Neural cell (in vitro differentiated cells): ENCODE results near the gene PLPP1. TPM values are rescaled to one million over a fixed set of nuclear protein-coding genes. Genes with fewer than 3 reads are reported as not detected.

Experiments used
- H2AFZ ChIP-seq: fragments of 200-600, 300-800 bp; sonication (generic), shearing (Covaris generic); 2 replicates; pipeline ENCODE4 v1.6.0; 2014; ENCODE audit warnings: low read depth, mild to moderate bottlenecking, antibody characterized with exemption, low read length, moderate library complexity
- H3F3A ChIP-seq: fragments of 200-600 bp; shearing (Covaris generic); 2 replicates; pipeline ENCODE4 v1.6.1; 2016; ENCODE audit warnings: mild to moderate bottlenecking, moderate library complexity, mixed read lengths, antibody characterized with exemption, low read length; ENCODE audit not compliant: insufficient read depth, poor library complexity, severe bottlenecking
- H3K27ac ChIP-seq: fragments of 200-600, 300-800 bp; sonication (generic), shearing (Covaris generic); 2 replicates; pipeline ENCODE4 v1.5.1; 2014; ENCODE audit warnings: mild to moderate bottlenecking, low read length, moderate library complexity
- H3K27me3 ChIP-seq: fragments of 300-800, 200-600 bp; sonication (generic), shearing (Covaris generic); 2 replicates; pipeline ENCODE4 v1.6.0; 2014; ENCODE audit warnings: mild to moderate bottlenecking, low read depth, low read length, moderate library complexity; ENCODE audit not compliant: insufficient read depth
- H3K36me3 ChIP-seq: fragments of 300-800, 200-600 bp; sonication (generic), shearing (Covaris generic); 2 replicates; pipeline ENCODE4 v1.5.1; 2014; ENCODE audit warnings: mild to moderate bottlenecking, antibody characterized with exemption, low read length, moderate library complexity; ENCODE audit not compliant: insufficient read depth
- H3K4me2 ChIP-seq: fragments of 300-800, 200-600 bp; sonication (generic), shearing (Covaris generic); 2 replicates; pipeline ENCODE4 v1.6.0; 2014; ENCODE audit warnings: mild to moderate bottlenecking, low read length
- H3K4me3 ChIP-seq: fragments of 300-800, 200-600 bp; sonication (generic), shearing (Covaris generic); 2 replicates; pipeline ENCODE4 v1.5.1; 2014; ENCODE audit warnings: mild to moderate bottlenecking, low read length, moderate library complexity
- H3K79me2 ChIP-seq: fragments of 200-600 bp; shearing (Covaris generic); replicated peaks from 2 replicates; pipeline ENCODE4 v1.6.0; 2014; ENCODE audit warnings: mild to moderate bottlenecking, low read length, moderate library complexity; ENCODE audit not compliant: insufficient read depth
- H3K9ac ChIP-seq: fragments of 300-800, 200-600 bp; sonication (generic), shearing (Covaris generic); 2 replicates; pipeline ENCODE4 v1.6.1; 2016; ENCODE audit warnings: mild to moderate bottlenecking, low read length, mixed read lengths
- H3K9me2 ChIP-seq: fragments of 200-600 bp; shearing (Covaris generic); 2 replicates; pipeline ENCODE4 v1.6.1; 2016; ENCODE audit warnings: mild to moderate bottlenecking, low read length, mixed read lengths; ENCODE audit not compliant: insufficient read depth
- H3K9me3 ChIP-seq: fragments of 200-600, 300-800 bp; sonication (generic), shearing (Covaris generic); 2 replicates; pipeline ENCODE4 v1.6.1; 2016; ENCODE audit warnings: mild to moderate bottlenecking, mixed run types, low read length, moderate library complexity, mixed read lengths
- H4K20me1 ChIP-seq: fragments of 200-600 bp; shearing (Covaris generic); 2 replicates; pipeline ENCODE4 v1.6.1; 2016; ENCODE audit warnings: mild to moderate bottlenecking, mixed run types; ENCODE audit not compliant: insufficient read depth
- EP300 ChIP-seq: fragments of 450-650 bp; conservative IDR thresholded peaks from 2 replicates; pipeline ENCODE4 v1.6.1; 2014; ENCODE audit warnings: antibody characterized with exemption, mild to moderate bottlenecking, moderate library complexity; ENCODE audit not compliant: poor library complexity, severe bottlenecking
- EZH2 ChIP-seq: fragments of 200-600, 300-800 bp; shearing (Covaris generic), sonication (generic); IDR thresholded peaks from 2 replicates; pipeline ENCODE4 v1.6.1; 2014; ENCODE audit warnings: antibody characterized with exemption, low read length, borderline replicate concordance, mild to moderate bottlenecking; ENCODE audit not compliant: insufficient read depth, poor library complexity, severe bottlenecking
- MXI1 ChIP-seq: fragments of 450-650 bp; conservative IDR thresholded peaks from 2 replicates; pipeline ENCODE4 v1.6.1; 2014; ENCODE audit warnings: antibody characterized with exemption, mild to moderate bottlenecking; ENCODE audit not compliant: poor library complexity, severe bottlenecking
- POLR2AphosphoS5 ChIP-seq: IDR thresholded peaks from 2 replicates; pipeline ENCODE4 v1.6.1; 2012
- RAD21 ChIP-seq: fragments of 450-650 bp; conservative IDR thresholded peaks from 2 replicates; pipeline ENCODE4 v1.6.1; 2014; ENCODE audit warnings: antibody characterized with exemption, mild to moderate bottlenecking, moderate library complexity
- SMC3 ChIP-seq: fragments of 450-650 bp; conservative IDR thresholded peaks from 2 replicates; pipeline ENCODE4 v1.6.1; 2014; ENCODE audit warnings: antibody characterized with exemption, mild to moderate bottlenecking, moderate library complexity; ENCODE audit not compliant: poor library complexity
- TAF1 ChIP-seq: IDR thresholded peaks from 2 replicates; pipeline ENCODE4 v1.6.1; 2012; ENCODE audit warnings: low read depth
- polyA plus RNA-seq: library from polyadenylated mRNA; depleted of rRNA; stranded (reverse); fragments of >200 nt; gene quantifications from 2 replicates; pipeline ENCODE4 v1.2.3, GENCODE V29; 2014
- TF ChIP-seq, protein P1 (sequence below): fragments of 450-650 bp; IDR thresholded peaks from 2 replicates; pipeline ENCODE4 v1.5.1; 2014; ENCODE audit warnings: antibody characterized with exemption, mild to moderate bottlenecking, moderate library complexity; ENCODE audit not compliant: poor library complexity, severe bottlenecking
- TF ChIP-seq, protein P2 (sequence below): IDR thresholded peaks from 2 replicates; pipeline ENCODE4 v1.6.1; 2012; ENCODE audit warnings: borderline replicate concordance

The PLPP1 gene
- polyA plus RNA-seq, 1 donor from 2014 or later: 33.9 TPM

DNA sequence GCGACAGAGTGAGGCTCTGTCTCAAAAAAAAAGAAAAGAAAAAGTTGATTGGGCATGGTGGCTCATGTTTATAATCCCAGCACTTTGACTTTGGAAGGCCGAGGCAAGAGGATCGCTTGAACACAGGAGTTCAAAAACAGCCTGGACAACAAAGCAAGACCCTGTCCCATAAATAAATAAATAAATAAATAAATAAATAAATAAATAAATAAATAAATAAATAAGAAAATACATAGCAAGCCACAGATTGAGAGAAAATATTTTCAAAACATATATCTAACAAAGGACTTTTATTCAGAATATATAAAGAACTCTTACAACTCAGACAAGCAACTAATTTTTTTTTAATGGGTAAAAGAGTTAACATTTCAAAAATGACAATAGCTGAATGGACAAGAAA is 71.2 kb downstream of the PLPP1 start:
- Histone ChIP-seq H3K36me3 (peaks cover 3% of the 10 kb centered on the region), H3K79me2 (peaks cover 2% of the 10 kb centered on the region), H2AFZ (no peak overlapping the region), H3K27ac (no peak overlapping the region), H3K4me3 (no peak overlapping the region), H3K27me3 (no peaks in the 10 kb centered on the region), H3K9ac (no peak overlapping the region), H3K9me3 (no peaks in the 10 kb centered on the region), H3K9me2 (no peaks in the 10 kb centered on the region), H3K4me2 (no peak overlapping the region), H3F3A (no peaks in the 10 kb centered on the region), H4K20me1 (no peaks in the 10 kb centered on the region)
- TF ChIP-seq EZH2: no peak
- no peak for TF ChIP-seq MXI1
- no peak for TF ChIP-seq RAD21
- TF ChIP-seq EP300: no peak
- no peak for TF ChIP-seq POLR2AphosphoS5
- TF ChIP-seq, protein P1, sequence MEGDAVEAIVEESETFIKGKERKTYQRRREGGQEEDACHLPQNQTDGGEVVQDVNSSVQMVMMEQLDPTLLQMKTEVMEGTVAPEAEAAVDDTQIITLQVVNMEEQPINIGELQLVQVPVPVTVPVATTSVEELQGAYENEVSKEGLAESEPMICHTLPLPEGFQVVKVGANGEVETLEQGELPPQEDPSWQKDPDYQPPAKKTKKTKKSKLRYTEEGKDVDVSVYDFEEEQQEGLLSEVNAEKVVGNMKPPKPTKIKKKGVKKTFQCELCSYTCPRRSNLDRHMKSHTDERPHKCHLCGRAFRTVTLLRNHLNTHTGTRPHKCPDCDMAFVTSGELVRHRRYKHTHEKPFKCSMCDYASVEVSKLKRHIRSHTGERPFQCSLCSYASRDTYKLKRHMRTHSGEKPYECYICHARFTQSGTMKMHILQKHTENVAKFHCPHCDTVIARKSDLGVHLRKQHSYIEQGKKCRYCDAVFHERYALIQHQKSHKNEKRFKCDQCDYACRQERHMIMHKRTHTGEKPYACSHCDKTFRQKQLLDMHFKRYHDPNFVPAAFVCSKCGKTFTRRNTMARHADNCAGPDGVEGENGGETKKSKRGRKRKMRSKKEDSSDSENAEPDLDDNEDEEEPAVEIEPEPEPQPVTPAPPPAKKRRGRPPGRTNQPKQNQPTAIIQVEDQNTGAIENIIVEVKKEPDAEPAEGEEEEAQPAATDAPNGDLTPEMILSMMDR: no peak

DNA sequence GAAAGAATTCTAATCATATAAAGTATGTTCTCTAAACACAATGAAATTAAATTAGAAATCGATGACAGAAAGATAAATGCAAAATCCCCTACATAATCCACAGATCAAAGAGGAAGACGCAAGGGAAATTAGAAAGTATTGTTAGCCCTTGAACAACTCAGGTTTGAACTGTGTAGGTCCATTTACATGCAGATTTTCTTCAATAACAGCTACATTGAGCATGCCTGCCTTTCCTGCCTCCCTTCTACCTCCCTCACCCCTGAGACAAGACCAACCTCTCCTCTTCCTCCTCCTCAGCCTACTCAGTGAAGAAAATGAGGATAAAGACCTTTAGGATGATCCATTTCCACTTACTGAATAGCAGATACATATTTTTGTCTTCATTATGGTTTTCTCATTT is 75.2 kb downstream of the PLPP1 start:
- Histone ChIP-seq H3K79me2 (peaks cover 5% of the 10 kb centered on the region), H3K4me3 (no peak overlapping the region), H3K27me3 (no peaks in the 10 kb centered on the region), H3K9me2 (no peaks in the 10 kb centered on the region), H2AFZ (no peak overlapping the region), H3K36me3 (no peaks in the 10 kb centered on the region), H3F3A (no peaks in the 10 kb centered on the region), H3K9me3 (no peaks in the 10 kb centered on the region), H4K20me1 (no peaks in the 10 kb centered on the region), H3K4me2 (no peak overlapping the region), H3K27ac (no peak overlapping the region), H3K9ac (no peak overlapping the region)
- TF ChIP-seq, protein P2, sequence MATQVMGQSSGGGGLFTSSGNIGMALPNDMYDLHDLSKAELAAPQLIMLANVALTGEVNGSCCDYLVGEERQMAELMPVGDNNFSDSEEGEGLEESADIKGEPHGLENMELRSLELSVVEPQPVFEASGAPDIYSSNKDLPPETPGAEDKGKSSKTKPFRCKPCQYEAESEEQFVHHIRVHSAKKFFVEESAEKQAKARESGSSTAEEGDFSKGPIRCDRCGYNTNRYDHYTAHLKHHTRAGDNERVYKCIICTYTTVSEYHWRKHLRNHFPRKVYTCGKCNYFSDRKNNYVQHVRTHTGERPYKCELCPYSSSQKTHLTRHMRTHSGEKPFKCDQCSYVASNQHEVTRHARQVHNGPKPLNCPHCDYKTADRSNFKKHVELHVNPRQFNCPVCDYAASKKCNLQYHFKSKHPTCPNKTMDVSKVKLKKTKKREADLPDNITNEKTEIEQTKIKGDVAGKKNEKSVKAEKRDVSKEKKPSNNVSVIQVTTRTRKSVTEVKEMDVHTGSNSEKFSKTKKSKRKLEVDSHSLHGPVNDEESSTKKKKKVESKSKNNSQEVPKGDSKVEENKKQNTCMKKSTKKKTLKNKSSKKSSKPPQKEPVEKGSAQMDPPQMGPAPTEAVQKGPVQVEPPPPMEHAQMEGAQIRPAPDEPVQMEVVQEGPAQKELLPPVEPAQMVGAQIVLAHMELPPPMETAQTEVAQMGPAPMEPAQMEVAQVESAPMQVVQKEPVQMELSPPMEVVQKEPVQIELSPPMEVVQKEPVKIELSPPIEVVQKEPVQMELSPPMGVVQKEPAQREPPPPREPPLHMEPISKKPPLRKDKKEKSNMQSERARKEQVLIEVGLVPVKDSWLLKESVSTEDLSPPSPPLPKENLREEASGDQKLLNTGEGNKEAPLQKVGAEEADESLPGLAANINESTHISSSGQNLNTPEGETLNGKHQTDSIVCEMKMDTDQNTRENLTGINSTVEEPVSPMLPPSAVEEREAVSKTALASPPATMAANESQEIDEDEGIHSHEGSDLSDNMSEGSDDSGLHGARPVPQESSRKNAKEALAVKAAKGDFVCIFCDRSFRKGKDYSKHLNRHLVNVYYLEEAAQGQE: no peak
- TF ChIP-seq POLR2AphosphoS5: no peak
- TF ChIP-seq, protein P1: no peak
- no peak for TF ChIP-seq EP300
- no peak for TF ChIP-seq EZH2
- no peak for TF ChIP-seq SMC3
- TF ChIP-seq RAD21: no peak
- no peak for TF ChIP-seq MXI1
- no peak for TF ChIP-seq TAF1
